ENCODE data around the gene CEP128.

DNA sequence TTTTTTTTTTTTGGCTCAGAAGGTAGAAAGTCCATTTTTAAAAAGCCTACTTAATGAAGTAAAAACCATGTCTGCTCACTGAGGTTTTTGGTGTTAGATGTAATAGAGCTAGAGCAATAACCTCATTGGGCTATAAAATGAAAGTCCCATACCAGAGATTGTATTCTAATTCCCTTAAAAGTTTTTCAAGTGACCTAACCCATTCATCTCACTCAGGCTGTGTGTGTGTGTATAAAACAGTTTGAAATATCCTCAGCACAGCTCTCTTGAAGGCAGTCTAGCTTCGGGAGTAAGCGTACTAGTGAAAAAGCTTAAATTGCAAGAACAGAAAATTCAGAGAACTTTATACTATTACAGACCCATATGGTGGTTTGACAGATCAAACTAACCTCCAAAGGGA, 313.8 kb downstream of the CEP128 start:
- no peak for TF ChIP-seq GATA3 (IDR thresholded peaks at IDR 0.05; ENCODE audit: low read depth, low read length)
- no peak for TF ChIP-seq GATA2 (IDR thresholded peaks at IDR 0.05; ENCODE audit: low read depth, low read length)

Data from SH-SY5Y (cell line).